DMS79 (cell line): ENCODE results near the gene DNAJC8.

Experiments
- DNase-seq: peaks from one replicate; lab custom pipeline; 2025; lab: John Stamatoyannopoulos, UW

The DNAJC8 gene

GRCh38 chr1:28232558-28233263, at the start of gene DNAJC8:
TSS of gene DNAJC8 (minus strand) at chr1:28233029. CDS start at chr1:28232998, 31 bp downstream.
- DNase-seq: peak; percentile 94

- DNase-seq: no peak
Measured at GRCh38 chr1:28281608-28282425, 49.0 kb upstream of the DNAJC8 start.

GRCh38 chr1:28280977-28281381, 48.1 kb upstream of the DNAJC8 start:
- no peak for DNase-seq

- no peak for DNase-seq
Measured at GRCh38 chr1:28280501-28280900, 47.7 kb upstream of the DNAJC8 start.

- no peak for DNase-seq
Measured at GRCh38 chr1:28279721-28280120, 46.9 kb upstream of the DNAJC8 start.

GRCh38 chr1:28278763-28279162, 45.9 kb upstream of the DNAJC8 start:
- DNase-seq: no peak

DNA sequence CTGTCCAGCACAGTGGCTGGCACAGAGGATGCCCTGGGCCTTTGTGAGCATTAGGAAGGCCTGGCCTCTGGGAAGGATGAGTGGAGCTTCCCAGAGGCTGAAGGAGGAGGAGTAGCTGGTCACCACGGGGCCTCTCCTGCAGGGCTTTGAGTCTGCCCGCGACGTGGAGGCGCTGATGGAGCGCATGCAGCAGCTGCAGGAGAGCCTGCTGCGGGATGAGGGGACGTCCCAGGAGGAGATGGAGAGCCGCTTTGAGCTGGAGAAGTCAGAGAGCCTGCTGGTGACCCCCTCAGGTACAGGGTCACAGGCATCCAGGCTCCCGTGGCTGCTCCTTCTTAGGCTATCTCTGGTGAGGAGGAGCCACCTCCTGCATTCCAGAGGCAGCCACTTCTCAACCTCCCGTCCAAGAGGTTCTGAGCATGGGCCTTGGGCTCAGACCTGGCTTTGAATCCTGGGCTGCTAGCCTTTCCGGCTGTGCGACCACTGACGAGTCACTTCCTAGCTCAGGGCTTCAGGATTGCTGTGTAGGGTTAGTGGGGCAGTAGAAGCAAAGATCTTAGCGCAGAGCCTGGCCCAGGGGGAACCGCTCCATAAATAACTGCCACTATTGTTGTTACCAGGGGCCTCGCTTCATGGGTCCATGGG, 40.5 kb upstream of the DNAJC8 start:
- DNase-seq: no peak

DNA sequence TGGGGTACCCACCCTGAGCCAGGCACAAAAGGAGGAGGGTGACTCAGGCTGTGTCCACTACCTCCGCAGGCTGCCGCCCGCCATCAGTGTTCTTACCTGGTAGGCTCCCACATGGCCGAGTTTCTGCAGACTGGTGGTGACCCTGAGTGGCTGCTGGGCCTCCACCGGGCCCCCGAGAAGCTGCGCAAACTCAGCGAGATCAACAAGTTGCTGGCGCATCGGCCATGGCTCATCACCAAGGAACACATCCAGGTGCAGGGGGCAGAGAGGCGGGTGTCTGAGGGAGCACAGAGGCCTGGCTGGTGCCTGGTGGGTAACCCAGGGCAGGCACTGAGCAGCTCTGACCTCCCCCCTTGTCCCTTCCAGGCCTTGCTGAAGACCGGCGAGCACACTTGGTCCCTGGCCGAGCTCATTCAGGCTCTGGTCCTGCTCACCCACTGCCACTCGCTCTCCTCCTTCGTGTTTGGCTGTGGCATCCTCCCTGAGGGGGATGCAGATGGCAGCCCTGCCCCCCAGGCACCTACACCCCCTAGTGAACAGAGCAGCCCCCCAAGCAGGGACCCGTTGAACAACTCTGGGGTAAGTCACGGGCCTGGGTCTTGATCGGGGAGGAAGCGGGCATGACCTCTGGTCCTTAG, 39.5 kb upstream of the DNAJC8 start:
- DNase-seq: no peak

GRCh38 chr1:28269529-28269928, 36.7 kb upstream of the DNAJC8 start:
- DNase-seq: no peak

DNA sequence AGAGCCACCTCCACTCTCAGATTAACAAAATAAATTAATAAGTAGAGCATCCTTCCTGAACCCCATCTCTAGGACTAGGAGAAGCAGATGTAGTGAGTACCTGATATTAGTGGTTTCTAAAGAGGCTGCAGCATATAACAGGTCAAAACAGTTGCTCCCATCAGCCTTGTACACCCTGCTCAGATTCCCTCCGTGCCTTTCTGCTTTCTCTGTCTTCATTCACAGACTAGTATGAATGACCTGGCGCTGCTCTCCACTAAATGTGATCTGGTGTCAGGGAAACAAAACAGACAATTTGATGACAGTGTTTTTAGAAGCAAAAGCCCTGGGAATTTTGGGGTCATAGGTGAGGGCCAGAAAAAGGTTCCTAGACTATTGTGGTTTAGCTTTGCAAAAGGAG, 34.8 kb upstream of the DNAJC8 start:
- no peak for DNase-seq

DNA sequence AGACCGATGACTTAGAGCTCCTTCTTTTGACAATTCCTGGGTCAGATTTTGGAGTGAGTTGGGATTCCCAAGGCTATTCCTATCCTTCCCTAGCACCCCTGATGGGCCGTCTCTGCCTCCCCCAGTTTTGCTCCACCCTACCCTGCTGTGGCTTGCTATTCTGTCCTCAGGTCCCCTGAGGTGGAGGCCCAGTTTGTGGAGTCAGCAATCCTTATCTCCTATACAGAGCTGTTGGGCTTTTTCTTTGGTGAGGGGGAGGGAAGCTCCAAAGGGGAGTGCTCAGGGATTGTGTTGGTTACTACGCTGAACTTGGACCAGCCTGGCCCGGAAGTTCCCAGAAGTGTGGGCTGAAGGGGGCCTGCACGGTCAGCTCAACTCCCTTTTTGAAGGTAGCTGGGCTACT, 34.1 kb upstream of the DNAJC8 start:
- no peak for DNase-seq

GRCh38 chr1:28265577-28265976, 32.7 kb upstream of the DNAJC8 start:
- no peak for DNase-seq

DNA sequence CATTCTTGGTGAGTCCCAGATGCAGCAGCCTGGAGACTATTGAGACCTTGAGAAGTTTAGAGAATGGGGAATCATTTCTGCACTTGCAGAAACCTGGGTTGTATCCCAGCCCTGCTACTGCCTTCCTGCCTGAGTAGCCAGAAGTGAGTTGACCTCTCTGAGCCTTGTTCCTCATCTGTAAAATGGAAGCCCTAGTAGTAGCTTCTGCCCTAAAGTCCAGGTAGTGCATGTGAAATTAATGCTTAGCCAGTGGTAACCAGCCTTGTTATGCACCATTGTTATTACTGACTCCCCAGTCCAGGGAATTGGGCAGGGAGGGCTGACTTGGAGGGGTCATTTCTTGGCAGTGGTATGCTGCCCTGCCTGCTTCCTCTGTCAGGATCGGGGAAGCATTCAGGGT, 32.1 kb upstream of the DNAJC8 start:
- DNase-seq: no peak

GRCh38 chr1:28260803-28261174, 28.0 kb upstream of the DNAJC8 start:
- no peak for DNase-seq

GRCh38 chr1:28259934-28260802, 27.3 kb upstream of the DNAJC8 start:
- DNase-seq: peak; percentile 27

GRCh38 chr1:28259252-28259933, 26.6 kb upstream of the DNAJC8 start, which contains the start of gene SESN2:
TSS of gene SESN2 (plus strand) at chr1:28259518. CDS start at chr1:28259848, 330 bp downstream.
- peak; percentile 95 for DNase-seq

GRCh38 chr1:28258628-28259251, 25.9 kb upstream of the DNAJC8 start:
- no peak for DNase-seq

DNA sequence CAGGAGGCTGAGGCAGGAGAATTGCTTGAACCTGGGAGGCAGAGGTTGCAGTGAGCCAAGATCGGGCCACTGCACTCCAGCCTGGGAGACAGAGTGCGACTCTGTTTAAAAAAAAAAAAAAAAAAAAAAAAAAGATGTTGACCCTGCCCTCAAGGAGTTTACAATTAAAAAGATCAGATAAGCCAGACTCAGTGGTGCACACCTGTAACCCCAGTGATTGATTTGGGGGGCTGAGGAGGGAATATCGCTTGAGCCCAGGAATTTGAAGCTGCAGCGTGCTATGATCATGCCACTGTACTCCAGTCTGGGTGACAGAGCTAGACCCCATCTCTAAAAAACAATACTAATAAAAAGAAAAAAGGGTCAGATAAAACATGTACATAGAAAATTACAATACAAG, 24.9 kb upstream of the DNAJC8 start:
- DNase-seq: no peak

- no peak for DNase-seq
Measured at GRCh38 chr1:28256197-28256827, 23.5 kb upstream of the DNAJC8 start.

GRCh38 chr1:28249866-28250295, 17.1 kb upstream of the DNAJC8 start:
- DNase-seq: no peak
